Peyer's patch (tissue), 4 donors: ENCODE measurements around the gene HM13. TPM values are rescaled to one million over a fixed set of nuclear protein-coding genes. Genes with fewer than 3 reads are reported as not detected.
A peak's percentile ranks its signal among the peaks of the same experiment; 100 is the strongest.
"Not testable (repeated sequence)": the region's sequence is repeated elsewhere in the genome, so short reads cannot be mapped to it uniquely, and the experiment has no call there.

Source experiments
- DNase-seq, 3 donors: peaks; one replicate each; pipeline ENCODE4 v3.0.0-alpha.2; 2017 to 2019
- H3K27ac ChIP-seq, 4 donors: fragments of 200-600 bp; sonication (generic); one replicate each; pipeline ENCODE4 v1.5.1; 2016 to 2019
- H3K27me3 ChIP-seq, 2 donors: fragments of 200-600 bp; sonication (generic); one replicate each; pipeline ENCODE4 v1.5.1; 2019
- H3K36me3 ChIP-seq, 3 donors: fragments of 200-600 bp; sonication (generic); one replicate each; pipeline ENCODE4 v1.5.1; 2016 to 2019
- H3K4me1 ChIP-seq, 4 donors: fragments of 200-600 bp; sonication (generic); one replicate each; pipeline ENCODE4 v1.5.1; 2016 to 2019
- H3K4me3 ChIP-seq, 4 donors: fragments of 200-600 bp; sonication (generic); 1 replicate in 3 of 4; 2 replicates in 1 of 4; pipeline ENCODE4 v1.5.1; 2016 to 2019; ENCODE audit warnings: mild to moderate bottlenecking in 1 of 4
- H3K9me3 ChIP-seq, 4 donors: fragments of 200-600 bp; sonication (generic); one replicate each; pipeline ENCODE4 v1.5.1; 2016 to 2019; ENCODE audit warnings: mild to moderate bottlenecking in 1 of 4
- CTCF ChIP-seq, 6 experiments: fragments of 450-650 bp in 4 of 6; fragments of 200-600 bp in 2 of 6; sonication (generic) in 1 of 6; IDR thresholded peaks; one replicate each; pipeline ENCODE4 v1.5.1; 2017 to 2019; ENCODE audit warnings: antibody characterized with exemption in 6 of 6, mild to moderate bottlenecking in 3 of 6, moderate library complexity in 1 of 6
- POLR2A ChIP-seq, 2 donors: fragments of 450-650 bp; IDR thresholded peaks; one replicate each; pipeline ENCODE4 v1.5.1; 2017; ENCODE audit warnings: antibody characterized with exemption in 2 of 2, mild to moderate bottlenecking in 2 of 2, moderate library complexity in 2 of 2
- total RNA-seq, 4 donors: library from RNA; depleted of rRNA; stranded (reverse); fragments of >200 nt; gene quantifications; one replicate each; pipeline ENCODE4 v1.1.0, GENCODE V29; 2016

HM13 gene
- total RNA-seq: 10 to 100 TPM; 38.9 to 97.4 (median 56.3) TPM

GRCh38 chr20:31514154-31515071 lies at the start of gene HM13:
TSS of gene HM13 (plus strand) at chr20:31514442. CDS start at chr20:31514552, 110 bp downstream.
- no peaks in the 10 kb centered on the region for H3K9me3 ChIP-seq
- H3K4me3 ChIP-seq: peak within 1 kb of the TSS; percentile 56 to 97 (median 94)
- peak; percentile 86 to 96 (median 93) for DNase-seq
- peaks cover 3 to 33% (median 12%) of the 10 kb centered on the region in 4 donors for H3K4me1 ChIP-seq
- TF ChIP-seq CTCF (IDR thresholded peaks at IDR 0.05) (peak; percentile 94 to 99 (median 98)), POLR2A (IDR thresholded peaks at IDR 0.05) (peak; percentile 59 to 67)
- no peaks in the 10 kb centered on the region for H3K36me3 ChIP-seq
- H3K27me3 ChIP-seq: no peaks in the 10 kb centered on the region
- H3K27ac ChIP-seq: peak within 1 kb of the TSS; percentile 63 to 86 (median 81)

- peaks cover 0 to 12% (median 0%) of the 10 kb centered on the region in 4 donors for H3K4me1 ChIP-seq
- not testable (repeated sequence) for H3K27ac ChIP-seq, H3K27me3 ChIP-seq, DNase-seq, H3K36me3 ChIP-seq, H3K4me3 ChIP-seq, H3K9me3 ChIP-seq
Measured at GRCh38 chr20:31470946-31471345, 43.3 kb upstream of the HM13 start.

- peaks cover 0 to 5% of the 10 kb centered on the region in 2 donors for H3K27me3 ChIP-seq
- H3K27ac ChIP-seq: no peak overlapping the region
- H3K36me3 ChIP-seq: no peaks in the 10 kb centered on the region
- H3K9me3 ChIP-seq: no peaks in the 10 kb centered on the region
- no peak overlapping the region for H3K4me3 ChIP-seq
- peaks cover 0 to 12% (median 0%) of the 10 kb centered on the region in 4 donors for H3K4me1 ChIP-seq
- TF ChIP-seq CTCF (IDR thresholded peaks at IDR 0.05) (no peak), POLR2A (IDR thresholded peaks at IDR 0.05) (no peak)
- DNase-seq: no peak
Measured at GRCh38 chr20:31472395-31473330, 41.6 kb upstream of the HM13 start.

- peaks cover 0 to 12% (median 0%) of the 10 kb centered on the region in 4 donors for H3K4me1 ChIP-seq
- no peaks in the 10 kb centered on the region for H3K36me3 ChIP-seq
- H3K27me3 ChIP-seq: peaks cover 0 to 5% of the 10 kb centered on the region in 2 donors
- no peak for TF ChIP-seq POLR2A (IDR thresholded peaks at IDR 0.05)
- H3K27ac ChIP-seq: no peak overlapping the region
- no peak for DNase-seq
- H3K4me3 ChIP-seq: no peak overlapping the region
- no peaks in the 10 kb centered on the region for H3K9me3 ChIP-seq
Measured at GRCh38 chr20:31473331-31474096, 40.7 kb upstream of the HM13 start.

GRCh38 chr20:31474097-31474436 lies 40.2 kb upstream of the HM13 start:
- H3K27ac ChIP-seq: peak overlapping the region in 1 of 4 donors; percentile 74
- H3K27me3 ChIP-seq: peaks cover 0 to 5% of the 10 kb centered on the region in 2 donors
- TF ChIP-seq CTCF (IDR thresholded peaks at IDR 0.05): no peak
- TF ChIP-seq POLR2A (IDR thresholded peaks at IDR 0.05): no peak
- H3K9me3 ChIP-seq: no peaks in the 10 kb centered on the region
- no peaks in the 10 kb centered on the region for H3K36me3 ChIP-seq
- peaks cover 0 to 12% (median 0%) of the 10 kb centered on the region in 4 donors for H3K4me1 ChIP-seq
- H3K4me3 ChIP-seq: no peak overlapping the region
- no peak for DNase-seq
